ENCODE data around the gene STX10. TPM values are rescaled to one million over a fixed set of nuclear protein-coding genes. Genes with fewer than 3 reads are reported as not detected.

Gene STX10
- total and polyA plus RNA-seq, 9 of the 15 experiments (the other 6 are each of a cell fraction or from before 2014, with no cell fraction given) = 0.51 to 66.3 (median 31.0) TPM

DNA sequence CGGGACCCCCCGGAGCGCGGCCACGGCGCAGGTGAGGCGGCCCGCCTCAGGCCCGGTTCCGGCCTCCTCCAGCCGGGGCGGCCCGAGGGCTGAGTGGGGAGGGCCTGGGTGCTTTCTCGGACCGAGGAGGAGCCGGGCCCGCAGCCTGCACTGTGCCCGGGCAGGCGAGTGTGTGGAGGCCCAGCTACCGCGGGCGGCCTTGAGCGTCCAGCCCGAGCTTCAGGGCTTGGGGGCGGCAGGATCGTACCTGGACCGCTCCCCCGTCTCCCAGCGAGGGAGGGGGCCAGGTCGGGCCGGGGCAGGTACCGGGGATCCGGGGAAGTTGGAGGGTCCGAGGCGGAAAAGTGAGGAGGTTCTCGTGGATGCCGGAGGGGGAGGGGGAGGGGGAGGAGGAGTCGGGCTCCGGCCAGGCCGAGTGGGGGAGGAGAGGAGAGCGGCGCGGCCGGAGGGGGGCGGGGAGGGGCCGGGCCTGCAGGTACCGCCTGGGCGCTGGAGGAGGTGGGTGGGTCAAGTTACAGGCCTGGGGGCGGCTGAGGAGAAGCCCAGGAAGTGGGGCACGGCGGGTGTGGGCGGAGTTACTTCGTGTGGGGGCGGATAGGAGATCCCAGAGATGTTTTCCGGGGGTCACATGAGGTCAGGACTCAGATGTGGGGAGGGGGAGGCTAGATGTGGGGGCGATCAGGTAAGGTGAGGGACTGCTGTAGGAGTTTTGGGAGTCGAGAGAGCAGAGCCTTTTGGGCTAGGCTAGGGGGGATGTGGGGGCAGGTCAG, 31.6 kb downstream of the STX10 start (continued):
- TF ChIP-seq, protein P1, sequence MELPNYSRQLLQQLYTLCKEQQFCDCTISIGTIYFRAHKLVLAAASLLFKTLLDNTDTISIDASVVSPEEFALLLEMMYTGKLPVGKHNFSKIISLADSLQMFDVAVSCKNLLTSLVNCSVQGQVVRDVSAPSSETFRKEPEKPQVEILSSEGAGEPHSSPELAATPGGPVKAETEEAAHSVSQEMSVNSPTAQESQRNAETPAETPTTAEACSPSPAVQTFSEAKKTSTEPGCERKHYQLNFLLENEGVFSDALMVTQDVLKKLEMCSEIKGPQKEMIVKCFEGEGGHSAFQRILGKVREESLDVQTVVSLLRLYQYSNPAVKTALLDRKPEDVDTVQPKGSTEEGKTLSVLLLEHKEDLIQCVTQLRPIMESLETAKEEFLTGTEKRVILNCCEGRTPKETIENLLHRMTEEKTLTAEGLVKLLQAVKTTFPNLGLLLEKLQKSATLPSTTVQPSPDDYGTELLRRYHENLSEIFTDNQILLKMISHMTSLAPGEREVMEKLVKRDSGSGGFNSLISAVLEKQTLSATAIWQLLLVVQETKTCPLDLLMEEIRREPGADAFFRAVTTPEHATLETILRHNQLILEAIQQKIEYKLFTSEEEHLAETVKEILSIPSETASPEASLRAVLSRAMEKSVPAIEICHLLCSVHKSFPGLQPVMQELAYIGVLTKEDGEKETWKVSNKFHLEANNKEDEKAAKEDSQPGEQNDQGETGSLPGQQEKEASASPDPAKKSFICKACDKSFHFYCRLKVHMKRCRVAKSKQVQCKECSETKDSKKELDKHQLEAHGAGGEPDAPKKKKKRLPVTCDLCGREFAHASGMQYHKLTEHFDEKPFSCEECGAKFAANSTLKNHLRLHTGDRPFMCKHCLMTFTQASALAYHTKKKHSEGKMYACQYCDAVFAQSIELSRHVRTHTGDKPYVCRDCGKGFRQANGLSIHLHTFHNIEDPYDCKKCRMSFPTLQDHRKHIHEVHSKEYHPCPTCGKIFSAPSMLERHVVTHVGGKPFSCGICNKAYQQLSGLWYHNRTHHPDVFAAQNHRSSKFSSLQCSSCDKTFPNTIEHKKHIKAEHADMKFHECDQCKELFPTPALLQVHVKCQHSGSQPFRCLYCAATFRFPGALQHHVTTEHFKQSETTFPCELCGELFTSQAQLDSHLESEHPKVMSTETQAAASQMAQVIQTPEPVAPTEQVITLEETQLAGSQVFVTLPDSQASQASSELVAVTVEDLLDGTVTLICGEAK (IDR thresholded peaks at IDR 0.05) = 0 out of 2 replicates have a peak, but pooled peaks have one; percentile 15
- TF ChIP-seq, protein P1 (CRISPR knock-in tag; IDR thresholded peaks at IDR 0.05) = no peak
- peak; percentile 69; the same call in 1 of the 2 replicates for TF ChIP-seq BRD4 (IDR thresholded peaks at IDR 0.05)
- no peak for TF ChIP-seq ZNF133 (CRISPR knock-in tag; IDR thresholded peaks at IDR 0.05)
- TF ChIP-seq, protein P2, sequence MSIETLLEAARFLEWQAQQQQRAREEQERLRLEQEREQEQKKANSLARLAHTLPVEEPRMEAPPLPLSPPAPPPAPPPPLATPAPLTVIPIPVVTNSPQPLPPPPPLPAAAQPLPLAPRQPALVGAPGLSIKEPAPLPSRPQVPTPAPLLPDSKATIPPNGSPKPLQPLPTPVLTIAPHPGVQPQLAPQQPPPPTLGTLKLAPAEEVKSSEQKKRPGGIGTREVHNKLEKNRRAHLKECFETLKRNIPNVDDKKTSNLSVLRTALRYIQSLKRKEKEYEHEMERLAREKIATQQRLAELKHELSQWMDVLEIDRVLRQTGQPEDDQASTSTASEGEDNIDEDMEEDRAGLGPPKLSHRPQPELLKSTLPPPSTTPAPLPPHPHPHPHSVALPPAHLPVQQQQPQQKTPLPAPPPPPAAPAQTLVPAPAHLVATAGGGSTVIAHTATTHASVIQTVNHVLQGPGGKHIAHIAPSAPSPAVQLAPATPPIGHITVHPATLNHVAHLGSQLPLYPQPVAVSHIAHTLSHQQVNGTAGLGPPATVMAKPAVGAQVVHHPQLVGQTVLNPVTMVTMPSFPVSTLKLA (conservative IDR thresholded peaks at IDR 0.05) = peak in 1 of 2 experiments; percentile 54; a peak in 2 of 4 replicates
- TF ChIP-seq, protein P3, sequence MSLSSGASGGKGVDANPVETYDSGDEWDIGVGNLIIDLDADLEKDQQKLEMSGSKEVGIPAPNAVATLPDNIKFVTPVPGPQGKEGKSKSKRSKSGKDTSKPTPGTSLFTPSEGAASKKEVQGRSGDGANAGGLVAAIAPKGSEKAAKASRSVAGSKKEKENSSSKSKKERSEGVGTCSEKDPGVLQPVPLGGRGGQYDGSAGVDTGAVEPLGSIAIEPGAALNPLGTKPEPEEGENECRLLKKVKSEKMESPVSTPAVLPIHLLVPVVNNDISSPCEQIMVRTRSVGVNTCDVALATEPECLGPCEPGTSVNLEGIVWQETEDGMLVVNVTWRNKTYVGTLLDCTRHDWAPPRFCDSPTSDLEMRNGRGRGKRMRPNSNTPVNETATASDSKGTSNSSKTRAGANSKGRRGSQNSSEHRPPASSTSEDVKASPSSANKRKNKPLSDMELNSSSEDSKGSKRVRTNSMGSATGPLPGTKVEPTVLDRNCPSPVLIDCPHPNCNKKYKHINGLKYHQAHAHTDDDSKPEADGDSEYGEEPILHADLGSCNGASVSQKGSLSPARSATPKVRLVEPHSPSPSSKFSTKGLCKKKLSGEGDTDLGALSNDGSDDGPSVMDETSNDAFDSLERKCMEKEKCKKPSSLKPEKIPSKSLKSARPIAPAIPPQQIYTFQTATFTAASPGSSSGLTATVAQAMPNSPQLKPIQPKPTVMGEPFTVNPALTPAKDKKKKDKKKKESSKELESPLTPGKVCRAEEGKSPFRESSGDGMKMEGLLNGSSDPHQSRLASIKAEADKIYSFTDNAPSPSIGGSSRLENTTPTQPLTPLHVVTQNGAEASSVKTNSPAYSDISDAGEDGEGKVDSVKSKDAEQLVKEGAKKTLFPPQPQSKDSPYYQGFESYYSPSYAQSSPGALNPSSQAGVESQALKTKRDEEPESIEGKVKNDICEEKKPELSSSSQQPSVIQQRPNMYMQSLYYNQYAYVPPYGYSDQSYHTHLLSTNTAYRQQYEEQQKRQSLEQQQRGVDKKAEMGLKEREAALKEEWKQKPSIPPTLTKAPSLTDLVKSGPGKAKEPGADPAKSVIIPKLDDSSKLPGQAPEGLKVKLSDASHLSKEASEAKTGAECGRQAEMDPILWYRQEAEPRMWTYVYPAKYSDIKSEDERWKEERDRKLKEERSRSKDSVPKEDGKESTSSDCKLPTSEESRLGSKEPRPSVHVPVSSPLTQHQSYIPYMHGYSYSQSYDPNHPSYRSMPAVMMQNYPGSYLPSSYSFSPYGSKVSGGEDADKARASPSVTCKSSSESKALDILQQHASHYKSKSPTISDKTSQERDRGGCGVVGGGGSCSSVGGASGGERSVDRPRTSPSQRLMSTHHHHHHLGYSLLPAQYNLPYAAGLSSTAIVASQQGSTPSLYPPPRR (CRISPR knock-in tag; IDR thresholded peaks at IDR 0.05; ENCODE audit: borderline replicate concordance) = no peak
- TF ChIP-seq, protein P4, sequence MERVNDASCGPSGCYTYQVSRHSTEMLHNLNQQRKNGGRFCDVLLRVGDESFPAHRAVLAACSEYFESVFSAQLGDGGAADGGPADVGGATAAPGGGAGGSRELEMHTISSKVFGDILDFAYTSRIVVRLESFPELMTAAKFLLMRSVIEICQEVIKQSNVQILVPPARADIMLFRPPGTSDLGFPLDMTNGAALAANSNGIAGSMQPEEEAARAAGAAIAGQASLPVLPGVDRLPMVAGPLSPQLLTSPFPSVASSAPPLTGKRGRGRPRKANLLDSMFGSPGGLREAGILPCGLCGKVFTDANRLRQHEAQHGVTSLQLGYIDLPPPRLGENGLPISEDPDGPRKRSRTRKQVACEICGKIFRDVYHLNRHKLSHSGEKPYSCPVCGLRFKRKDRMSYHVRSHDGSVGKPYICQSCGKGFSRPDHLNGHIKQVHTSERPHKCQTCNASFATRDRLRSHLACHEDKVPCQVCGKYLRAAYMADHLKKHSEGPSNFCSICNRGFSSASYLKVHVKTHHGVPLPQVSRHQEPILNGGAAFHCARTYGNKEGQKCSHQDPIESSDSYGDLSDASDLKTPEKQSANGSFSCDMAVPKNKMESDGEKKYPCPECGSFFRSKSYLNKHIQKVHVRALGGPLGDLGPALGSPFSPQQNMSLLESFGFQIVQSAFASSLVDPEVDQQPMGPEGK (CRISPR knock-in tag; IDR thresholded peaks at IDR 0.05; ENCODE audit: borderline replicate concordance) = no peak
- TF ChIP-seq FOXJ3 (CRISPR knock-in tag; IDR thresholded peaks at IDR 0.05) = no peak

All from K562 (cell line).